T-helper 22 cell (primary cell): Measurements from ENCODE around the gene IQSEC1.
"Not testable (repeated sequence)": the region's sequence is repeated elsewhere in the genome, so short reads cannot be mapped to it uniquely, and the experiment has no call there.

Experiments used
- DNase-seq: peaks from one replicate; pipeline ENCODE4 v3.0.0-alpha.2; 2020; ENCODE audit warnings: low read depth

IQSEC1 gene

DNA sequence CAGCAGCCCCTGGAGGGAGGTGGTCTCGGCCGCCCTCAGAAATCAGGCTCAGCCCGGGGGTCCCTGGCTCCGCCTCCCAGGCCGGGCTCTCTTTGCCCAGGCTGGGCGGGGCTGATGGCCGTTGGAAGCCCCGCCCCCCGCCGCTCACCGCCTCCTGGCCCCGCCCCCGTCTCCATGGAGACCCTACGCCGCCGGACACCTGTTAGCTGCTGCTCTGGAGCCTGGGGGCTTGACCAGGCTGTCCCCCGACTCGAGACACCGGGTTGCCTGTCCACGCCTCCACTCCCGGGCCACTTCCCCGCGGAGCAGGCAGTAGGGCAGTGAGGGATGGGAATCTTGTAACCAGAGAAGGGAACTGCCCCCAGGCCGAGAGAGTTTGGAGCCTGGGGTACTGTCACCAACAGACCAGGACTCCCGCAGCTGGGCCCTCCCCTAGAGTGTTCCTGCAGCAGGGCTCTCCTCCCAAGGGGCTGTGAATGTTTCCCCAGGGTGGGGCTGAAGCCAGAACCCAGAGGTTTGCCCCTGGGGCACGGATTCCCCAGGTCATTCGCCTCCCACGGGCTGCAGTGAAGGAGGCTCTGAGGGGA, 204.1 kb downstream of the IQSEC1 start:
- no peak for DNase-seq

DNA sequence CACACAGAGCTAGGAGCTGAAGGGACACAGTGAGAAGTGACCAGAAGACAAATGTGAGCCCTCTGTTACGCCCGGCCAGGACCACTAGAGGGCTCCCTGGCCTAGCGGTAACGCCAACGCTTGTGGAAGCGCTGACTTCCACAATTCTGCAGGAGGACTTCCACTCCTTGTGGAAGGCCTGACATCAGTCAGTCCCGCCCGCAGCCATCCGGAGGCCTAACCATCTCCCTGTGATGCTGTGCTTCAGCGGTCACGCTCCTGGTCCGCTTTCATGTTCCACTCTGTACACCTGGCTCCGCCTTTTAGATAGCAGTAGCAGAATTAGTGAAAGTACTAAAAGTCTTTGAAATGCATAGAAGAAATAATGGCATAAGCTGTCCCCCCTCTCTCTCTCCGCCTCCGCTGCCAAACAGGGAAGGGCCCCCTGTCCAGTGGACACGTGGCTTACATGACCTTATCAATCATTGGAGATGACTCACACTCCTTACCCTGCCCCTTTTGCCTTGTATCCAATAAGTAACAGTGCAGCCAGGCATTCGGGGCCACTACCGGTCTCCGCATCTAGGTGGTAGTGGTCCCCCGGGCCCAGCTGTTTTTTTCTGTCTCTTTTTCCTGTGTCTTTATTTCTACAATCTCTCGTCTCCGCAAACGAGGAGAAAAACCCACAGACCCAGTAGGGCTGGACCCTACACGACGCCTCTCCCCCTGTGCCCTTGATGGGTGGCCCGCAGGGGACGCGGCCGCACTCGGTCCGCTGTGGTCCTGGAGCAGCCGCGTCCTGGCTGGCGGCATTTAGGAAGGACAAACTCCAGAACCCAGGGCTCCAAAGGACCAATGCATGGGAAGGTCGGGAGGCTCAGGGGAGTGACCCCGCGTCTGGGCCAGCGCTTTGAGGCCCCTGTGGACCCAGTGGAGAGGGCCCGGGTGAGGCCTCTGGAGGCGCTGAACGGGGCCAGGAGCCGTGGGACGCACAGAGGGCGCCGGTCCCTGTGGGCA, 204.9 kb downstream of the IQSEC1 start:
- DNase-seq, result peak; percentile 21

DNA sequence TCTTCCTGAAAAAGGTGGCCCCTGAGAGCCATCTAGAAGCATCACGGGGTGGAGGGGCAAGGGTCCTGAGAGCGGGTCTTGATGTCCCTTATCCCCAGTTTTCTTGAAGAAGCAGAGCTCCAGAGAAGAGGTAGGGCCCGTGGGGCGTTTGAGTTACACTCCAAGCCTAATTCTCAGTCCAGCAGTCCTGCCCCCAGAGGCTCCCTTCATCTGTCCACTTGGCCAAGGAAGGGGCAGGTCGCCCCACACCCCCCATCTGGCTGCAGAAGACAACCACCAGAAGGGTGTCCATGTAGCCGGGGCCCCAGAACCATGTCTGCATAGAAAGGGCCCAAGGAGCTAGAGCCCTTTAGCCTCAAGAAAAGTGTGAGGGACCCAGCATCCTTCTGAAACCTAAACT, 206.4 kb downstream of the IQSEC1 start:
- DNase-seq, result no peak

DNA sequence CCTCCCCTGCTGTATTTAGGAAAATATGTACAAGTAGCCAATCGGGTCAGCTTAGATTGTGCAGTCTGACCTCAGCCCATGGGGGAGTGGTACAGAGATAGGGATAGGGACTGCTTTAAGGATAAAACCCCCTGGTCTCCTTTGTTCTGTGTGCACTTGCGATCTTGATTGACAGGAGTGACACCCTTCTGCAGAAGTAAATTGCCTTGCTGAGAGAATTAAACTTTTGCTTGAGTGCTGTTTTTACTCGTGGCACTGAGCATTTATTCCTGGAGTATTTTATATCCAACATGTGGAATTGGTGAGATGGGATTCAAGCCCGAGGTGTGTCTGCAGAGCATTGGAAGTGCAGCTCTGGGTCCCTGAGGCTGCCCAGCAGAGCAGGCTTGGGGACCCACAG, 208.0 kb downstream of the IQSEC1 start:
- DNase-seq, result no peak

DNA sequence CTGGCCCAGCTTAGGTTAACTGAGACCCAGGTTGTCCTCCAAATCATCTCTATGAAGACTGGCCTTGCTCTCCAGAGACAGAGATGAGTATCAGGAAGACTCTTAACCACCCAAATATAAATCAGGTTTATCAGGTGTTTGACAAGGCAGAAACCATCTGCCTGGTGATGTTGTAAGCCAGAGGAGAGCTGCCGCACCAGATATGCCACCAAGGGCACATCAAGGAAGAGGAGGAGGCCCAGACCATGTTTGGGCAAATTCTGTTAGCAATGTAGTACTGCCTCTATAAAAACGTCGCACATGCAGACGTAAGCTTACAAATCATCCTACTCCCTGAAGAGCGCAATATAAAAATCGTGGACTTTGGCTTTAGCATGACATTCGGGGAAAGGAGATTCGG, 210.8 kb downstream of the IQSEC1 start:
- no peak for DNase-seq

DNA sequence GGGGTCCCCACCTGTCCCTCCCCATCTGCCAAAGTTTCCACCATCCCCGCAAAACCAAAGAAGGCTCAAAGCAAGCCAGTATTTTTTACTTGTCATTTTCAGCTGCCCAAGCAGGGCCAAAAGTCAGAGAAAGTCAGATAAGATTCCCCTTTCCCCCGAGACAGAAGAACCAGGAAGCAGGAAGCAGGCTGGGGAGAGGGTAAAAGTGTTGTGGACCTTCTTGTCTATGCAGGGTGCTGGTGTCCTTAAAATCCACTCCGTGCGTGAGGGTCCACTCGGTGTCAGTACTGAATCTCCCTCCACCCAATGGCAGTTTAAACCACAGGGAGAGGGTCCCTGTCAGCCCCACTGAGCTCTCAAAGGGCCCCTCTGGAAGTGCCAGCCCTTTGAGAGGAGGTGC, 211.6 kb downstream of the IQSEC1 start:
- DNase-seq, result no peak

DNA sequence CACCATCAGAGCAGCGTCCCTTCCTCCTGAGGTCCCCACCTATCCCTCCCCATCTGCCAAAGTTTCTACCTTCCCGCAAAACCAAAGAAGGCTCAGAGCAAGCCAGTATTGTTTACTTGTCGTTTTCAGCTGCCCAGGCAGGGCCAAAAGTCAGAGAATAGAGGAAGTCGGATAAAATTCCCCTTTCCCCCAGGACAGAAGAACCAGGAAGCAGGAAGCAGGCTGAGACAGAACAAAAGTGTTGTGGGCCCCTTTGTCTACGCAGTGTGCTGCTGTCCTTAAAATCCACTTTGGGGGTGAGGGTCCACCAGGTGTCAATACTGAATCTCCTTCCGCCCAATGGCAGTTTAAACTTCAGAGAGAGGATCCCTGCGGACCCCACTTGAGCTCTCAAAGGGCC, 213.4 kb downstream of the IQSEC1 start:
- no peak for DNase-seq

DNA sequence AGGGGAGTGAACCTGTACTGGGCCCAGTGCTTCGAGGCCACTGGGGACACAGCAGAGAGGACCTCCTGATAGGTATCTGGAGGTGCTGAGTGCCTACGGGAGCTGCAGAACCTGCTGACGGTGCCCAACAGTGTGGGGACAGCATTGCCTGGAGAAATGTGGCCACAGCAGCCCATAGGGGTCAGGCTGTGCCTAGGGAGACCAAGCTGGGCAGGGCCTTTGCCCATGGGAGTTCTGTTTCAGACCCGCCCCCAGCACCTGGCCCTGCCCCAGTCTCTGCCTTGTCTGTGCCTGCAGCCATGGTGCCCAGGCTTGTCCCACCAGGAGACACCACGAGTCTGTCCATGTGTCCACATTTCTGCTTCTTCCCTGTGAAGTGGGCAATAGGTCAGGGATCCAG, 216.6 kb downstream of the IQSEC1 start:
- DNase-seq, result no peak

DNA sequence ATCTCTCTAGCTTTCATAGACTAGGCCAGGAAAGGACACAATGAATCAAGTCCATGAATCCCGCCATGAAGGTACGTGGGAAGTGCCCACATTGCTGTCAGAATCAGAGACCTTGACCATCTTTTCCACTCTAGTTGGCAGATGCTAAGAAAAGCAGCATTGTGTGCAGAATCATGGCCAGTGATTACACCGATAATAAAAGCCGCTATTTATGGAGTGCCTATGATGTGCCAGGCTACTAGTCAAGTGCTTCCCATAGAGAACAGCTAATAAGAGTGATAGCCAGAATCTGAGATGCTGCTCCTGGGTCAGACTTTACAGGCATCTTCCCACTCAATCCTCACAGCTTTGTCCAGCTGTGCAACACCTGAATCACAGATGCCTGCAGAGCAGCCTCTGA, 218.7 kb downstream of the IQSEC1 start:
- no peak for DNase-seq

DNA sequence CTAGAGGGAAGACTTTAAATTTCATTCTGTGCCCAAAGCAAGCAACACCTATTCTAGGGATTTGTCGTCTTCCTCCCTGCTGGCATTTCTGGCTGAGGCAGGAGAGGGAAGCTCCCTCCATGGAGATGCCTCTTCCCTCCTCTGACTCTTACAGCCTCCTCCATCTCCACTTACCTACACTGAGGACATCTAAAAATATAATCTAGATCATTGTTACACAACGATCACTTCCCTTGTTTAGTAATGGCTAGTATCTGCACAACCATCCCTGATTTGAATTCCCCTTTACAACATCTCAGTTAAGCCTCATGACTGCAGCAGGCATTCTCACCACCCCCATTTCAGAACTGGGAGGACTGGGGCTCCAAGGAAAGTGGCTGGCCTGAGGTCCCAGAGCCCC, 219.4 kb downstream of the IQSEC1 start:
- not testable (repeated sequence) for DNase-seq

DNA sequence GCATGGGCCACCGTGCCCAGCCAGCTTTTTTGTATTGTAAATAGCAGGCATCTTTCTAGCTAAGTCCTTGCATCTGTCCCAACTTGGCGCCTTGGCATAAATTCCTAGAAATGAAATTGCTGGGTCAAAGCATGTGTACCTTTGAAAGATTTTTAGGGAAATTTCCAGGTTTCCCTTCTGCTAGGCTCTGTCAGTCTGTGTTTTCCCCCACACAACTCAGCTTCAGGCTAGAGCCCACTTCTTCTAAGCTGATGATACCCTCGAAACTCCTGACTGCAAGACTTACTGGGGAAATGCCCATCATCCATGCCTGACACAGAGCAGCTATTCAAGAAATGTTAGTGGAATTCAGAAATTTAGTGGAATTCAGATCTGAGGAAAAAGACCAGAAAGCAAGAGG, 221.0 kb downstream of the IQSEC1 start:
- DNase-seq, result no peak
